ENCODE data around the gene ANKRD33. TPM values are rescaled to one million over a fixed set of nuclear protein-coding genes. Genes with fewer than 3 reads are reported as not detected.
A peak's percentile ranks its signal among the peaks of the same experiment; 100 is the strongest.

The ANKRD33 gene
- 0.27 and 1.7 TPM in 2 replicates for total RNA-seq (2014; rRNA removed; shearing (Covaris generic))
- 0.27 and 0.42 TPM in 2 replicates for polyA plus RNA-seq (2016; fragmentation: Nextera tagmentation; extraction: Ambion mirVana)
- long read RNA-seq, result 0 reads

GRCh38 chr12:51887476-51888315, at the start of gene ANKRD33:
TSS of gene ANKRD33 (plus strand) at chr12:51888103. CDS start at chr12:51888187, 84 bp downstream.
- H3K4me3 Mint-ChIP-seq, result peak within 1 kb of the TSS; percentile 70; the same call in 2 of the 3 replicates
- peak; percentile 94 for DNase-seq (ENCODE audit: low spot score)
- TF ChIP-seq ZNF462 (CRISPR knock-in tag; IDR thresholded peaks at IDR 0.05), result no peak
- no peak for TF ChIP-seq EZH2 (IDR thresholded peaks at IDR 0.05; ENCODE audit: low read depth, unreplicated experiment)
- TF ChIP-seq STAT1 (IDR thresholded peaks at IDR 0.05; ENCODE audit: unreplicated experiment), result no peak
- no peak for TF ChIP-seq CREB1 (CRISPR knock-in tag; IDR thresholded peaks at IDR 0.05; ENCODE audit: low read depth)
- no peak for TF ChIP-seq JUNB (IDR thresholded peaks at IDR 0.05; ENCODE audit: unreplicated experiment)
- no peak for TF ChIP-seq ZNF331 (CRISPR knock-in tag; IDR thresholded peaks at IDR 0.05; ENCODE audit: low read depth)
- no peak for TF ChIP-seq CTCF (conservative IDR thresholded peaks at IDR 0.05; ENCODE audit: low read depth in 2 of 2)
- TF ChIP-seq ZNF114 (CRISPR knock-in tag; IDR thresholded peaks at IDR 0.05), result no peak
- TF ChIP-seq EZH2phosphoT487 (IDR thresholded peaks at IDR 0.05; ENCODE audit: unreplicated experiment), result no peak
- no peak for TF ChIP-seq NANOG (IDR thresholded peaks at IDR 0.05; ENCODE audit: borderline replicate concordance)
- no peak for TF ChIP-seq ETS1 (IDR thresholded peaks at IDR 0.05)
- TF ChIP-seq REST (IDR thresholded peaks at IDR 0.05; ENCODE audit: unreplicated experiment), result no peak
- no peak for TF ChIP-seq POLR2AphosphoS5 (IDR thresholded peaks at IDR 0.05; ENCODE audit: low read depth)

More at GRCh38 chr12:51887476-51888315, at the start of gene ANKRD33:
- peak within 1 kb of the TSS; percentile 77 for H3K4me2 ChIP-seq
- Mint-ChIP-seq H3K27me3 (ENCODE audit: insufficient read depth, low read depth, poor library complexity) (peaks cover 25% of the 10 kb centered on the region), H3K27ac (no peak within 1 kb of the TSS), H3K36me3 (ENCODE audit: low read depth) (no peaks in the 10 kb centered on the region), H3K4me1 (peaks cover 19% of the 10 kb centered on the region; the same call in 2 of the 3 replicates), H3K9me3 (no peaks in the 10 kb centered on the region; the same call in 2 of the 3 replicates)
- H3K9me2 ChIP-seq (ENCODE audit: insufficient read depth), result no peaks in the 10 kb centered on the region
- H3K36me3 ChIP-seq (ENCODE audit: insufficient read depth), result no peaks in the 10 kb centered on the region
- H3K27ac ChIP-seq (ENCODE audit: low read depth), result no peak within 1 kb of the TSS
- peaks cover 12% of the 10 kb centered on the region; the same call in 1 of the 2 replicates for H3K27me3 ChIP-seq (ENCODE audit: insufficient read depth)
- H4K20me1 ChIP-seq (replicated peaks; ENCODE audit: insufficient read depth), result no peaks in the 10 kb centered on the region
- peak; percentile 88 for ATAC-seq
- peak within 1 kb of the TSS; percentile 92 for H2AFZ ChIP-seq
- H3F3A ChIP-seq (replicated peaks; ENCODE audit: low read depth), result peaks cover 3% of the 10 kb centered on the region; the same call in 1 of the 2 replicates
- no peaks in the 10 kb centered on the region for H3K79me2 ChIP-seq (replicated peaks; ENCODE audit: insufficient read depth)
- H3K4me1 ChIP-seq (ENCODE audit: insufficient read depth), result peaks cover 12% of the 10 kb centered on the region
- peak within 1 kb of the TSS; percentile 60 for H3K4me3 ChIP-seq
